Endothelial cell (in vitro differentiated cells): Measurements from ENCODE around the gene ELAVL1. TPM values are rescaled to one million over a fixed set of nuclear protein-coding genes. Genes with fewer than 3 reads are reported as not detected.
"Not testable (repeated sequence)": the region's sequence is repeated elsewhere in the genome, so short reads cannot be mapped to it uniquely, and the experiment has no call there.

Experiments used
- DNase-seq: peaks from one replicate; pipeline ENCODE4 v3.0.0; 2021; ENCODE audit warnings: low spot score
- H3K27ac Mint-ChIP-seq: one replicate; pipeline ENCODE4 v1.8.0; 2021; ENCODE audit warnings: mixed read lengths, inconsistent platforms; ENCODE audit not compliant: unreplicated experiment
- H3K27me3 Mint-ChIP-seq: one replicate; pipeline ENCODE4 v1.8.0; 2021; ENCODE audit warnings: mild to moderate bottlenecking, moderate library complexity, mixed read lengths, inconsistent platforms; ENCODE audit not compliant: unreplicated experiment
- H3K36me3 Mint-ChIP-seq: one replicate; pipeline ENCODE4 v1.8.0; 2021; ENCODE audit warnings: mild to moderate bottlenecking, low read depth, mixed read lengths, inconsistent platforms; ENCODE audit not compliant: unreplicated experiment
- H3K4me1 Mint-ChIP-seq: one replicate; pipeline ENCODE4 v1.8.0; 2021; ENCODE audit warnings: mild to moderate bottlenecking, mixed read lengths, inconsistent platforms; ENCODE audit not compliant: unreplicated experiment
- H3K4me3 Mint-ChIP-seq: one replicate; pipeline ENCODE4 v1.8.0; 2021; ENCODE audit warnings: mild to moderate bottlenecking, mixed read lengths, inconsistent platforms; ENCODE audit not compliant: unreplicated experiment
- H3K9me3 Mint-ChIP-seq: one replicate; pipeline ENCODE4 v1.8.0; 2021; ENCODE audit warnings: mixed read lengths, inconsistent platforms; ENCODE audit not compliant: unreplicated experiment
- total RNA-seq: library from RNA; stranded (reverse); fragmentation: NEBNext Ultra II Directional; extraction: Animal tissue kit (Norgen Biotek cat#: 25700); gene quantifications from one replicate; pipeline ENCODE4 v1.2.1, GENCODE V29; 2021; ENCODE audit not compliant: unreplicated experiment
- TF ChIP-seq, protein P1 (sequence below): fragments of 200-600 bp; sonication (generic); IDR thresholded peaks from one replicate; pipeline ENCODE4 v1.5.0; 2021; ENCODE audit warnings: antibody characterized with exemption; ENCODE audit not compliant: unreplicated experiment

ELAVL1 gene
- total RNA-seq, 1 donor from 2014 or later = 135 TPM

DNA sequence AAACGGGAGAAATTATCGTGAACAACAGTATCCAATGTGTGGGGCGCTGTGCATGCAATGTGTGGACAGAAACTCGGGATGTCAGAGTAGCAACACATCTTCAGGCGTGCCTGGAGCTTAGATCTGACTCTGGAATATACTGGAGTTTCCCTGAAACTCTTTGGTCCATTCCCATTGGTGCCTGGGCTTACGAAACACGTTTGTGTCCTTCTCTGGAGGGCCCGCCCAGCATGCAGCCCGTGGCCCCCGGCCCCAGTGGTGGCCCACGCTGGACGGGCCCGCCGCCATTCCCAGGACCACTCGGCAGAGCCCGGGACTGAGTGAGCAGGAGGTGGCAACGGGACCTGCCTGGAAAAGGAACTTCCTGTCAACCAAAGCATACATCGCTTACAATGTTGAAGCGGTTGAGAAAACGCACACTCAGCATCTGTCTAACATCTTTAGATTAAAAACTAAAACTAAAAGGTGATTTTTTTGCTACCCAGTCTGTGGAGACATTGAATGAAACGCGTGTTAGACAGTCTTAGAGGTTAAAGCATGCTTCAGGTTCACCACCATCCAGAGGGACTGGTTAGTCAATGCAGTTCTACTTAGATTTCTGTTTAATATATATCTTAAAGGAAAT is 42.7 kb downstream of the ELAVL1 start:
- Mint-ChIP-seq H3K9me3 (no peaks in the 10 kb centered on the region), H3K27ac (peak overlapping the region; percentile 26), H3K36me3 (peaks cover 34% of the 10 kb centered on the region), H3K27me3 (peaks cover 6% of the 10 kb centered on the region), H3K4me1 (peaks cover 8% of the 10 kb centered on the region), H3K4me3 (no peak overlapping the region)
- no peak for DNase-seq
- TF ChIP-seq, protein P1, sequence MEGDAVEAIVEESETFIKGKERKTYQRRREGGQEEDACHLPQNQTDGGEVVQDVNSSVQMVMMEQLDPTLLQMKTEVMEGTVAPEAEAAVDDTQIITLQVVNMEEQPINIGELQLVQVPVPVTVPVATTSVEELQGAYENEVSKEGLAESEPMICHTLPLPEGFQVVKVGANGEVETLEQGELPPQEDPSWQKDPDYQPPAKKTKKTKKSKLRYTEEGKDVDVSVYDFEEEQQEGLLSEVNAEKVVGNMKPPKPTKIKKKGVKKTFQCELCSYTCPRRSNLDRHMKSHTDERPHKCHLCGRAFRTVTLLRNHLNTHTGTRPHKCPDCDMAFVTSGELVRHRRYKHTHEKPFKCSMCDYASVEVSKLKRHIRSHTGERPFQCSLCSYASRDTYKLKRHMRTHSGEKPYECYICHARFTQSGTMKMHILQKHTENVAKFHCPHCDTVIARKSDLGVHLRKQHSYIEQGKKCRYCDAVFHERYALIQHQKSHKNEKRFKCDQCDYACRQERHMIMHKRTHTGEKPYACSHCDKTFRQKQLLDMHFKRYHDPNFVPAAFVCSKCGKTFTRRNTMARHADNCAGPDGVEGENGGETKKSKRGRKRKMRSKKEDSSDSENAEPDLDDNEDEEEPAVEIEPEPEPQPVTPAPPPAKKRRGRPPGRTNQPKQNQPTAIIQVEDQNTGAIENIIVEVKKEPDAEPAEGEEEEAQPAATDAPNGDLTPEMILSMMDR = no peak

DNA sequence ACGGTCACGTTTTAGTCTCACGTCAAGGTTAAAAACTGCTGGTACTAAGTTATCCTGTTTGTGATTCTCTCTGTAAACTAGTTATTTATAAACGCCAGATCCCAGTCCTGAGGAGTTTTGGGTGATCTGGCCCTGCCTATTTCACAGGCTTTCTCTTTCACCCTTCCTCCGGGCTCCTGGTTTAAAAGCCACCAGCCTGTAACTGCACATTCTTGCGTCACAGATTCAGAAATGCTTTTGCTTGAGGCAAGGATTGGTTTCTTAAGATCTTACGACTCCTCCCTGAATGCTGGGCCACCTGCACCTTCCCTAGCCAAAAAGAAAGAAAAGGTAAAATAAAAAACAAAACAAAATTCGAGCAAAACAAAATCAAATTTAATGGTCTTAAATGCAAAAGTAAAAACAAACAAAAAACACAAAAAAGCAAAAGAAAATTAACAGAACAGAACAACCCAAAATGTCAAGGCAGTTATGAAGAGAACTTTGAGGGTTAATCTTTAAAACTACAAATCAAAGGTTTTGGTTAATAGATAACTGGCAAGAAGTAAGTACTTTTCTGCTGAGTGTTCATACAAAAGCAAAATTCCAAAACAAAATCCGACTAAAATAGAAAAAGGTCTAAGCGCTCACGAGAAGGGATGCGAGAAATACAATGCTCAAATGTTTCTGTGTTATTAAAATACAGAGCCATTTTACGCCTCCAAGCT is 43.4 kb downstream of the ELAVL1 start:
- Mint-ChIP-seq H3K4me3 (no peak overlapping the region), H3K27me3 (peaks cover 6% of the 10 kb centered on the region), H3K4me1 (peaks cover 8% of the 10 kb centered on the region), H3K9me3 (no peaks in the 10 kb centered on the region), H3K27ac (peak overlapping the region; percentile 26), H3K36me3 (peaks cover 27% of the 10 kb centered on the region)
- TF ChIP-seq, protein P1 = no peak
- DNase-seq = no peak

DNA sequence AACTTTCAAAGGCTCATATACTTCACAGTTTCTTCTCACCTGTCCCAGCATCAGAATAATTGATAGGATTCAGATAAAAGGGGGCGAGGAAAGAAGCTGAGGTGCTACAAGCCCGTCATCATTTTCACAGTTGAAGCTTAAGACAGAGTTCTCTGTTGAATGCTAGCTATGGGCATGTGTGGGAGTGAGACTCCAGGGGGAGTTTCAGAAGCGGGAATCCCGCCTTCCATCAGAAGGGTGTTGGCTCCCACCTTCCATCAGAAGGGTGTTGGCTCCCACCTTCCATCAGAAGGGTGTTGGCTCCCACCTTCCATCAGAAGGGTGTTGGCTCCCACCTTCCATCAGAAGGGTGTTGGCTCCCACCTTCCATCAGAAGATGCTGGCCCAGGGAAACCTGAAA is 44.4 kb downstream of the ELAVL1 start:
- DNase-seq, H3K27ac Mint-ChIP-seq, H3K9me3 Mint-ChIP-seq, H3K27me3 Mint-ChIP-seq, H3K4me3 Mint-ChIP-seq, H3K4me1 Mint-ChIP-seq: not testable (repeated sequence)
- peaks cover 23% of the 10 kb centered on the region for H3K36me3 Mint-ChIP-seq

DNA sequence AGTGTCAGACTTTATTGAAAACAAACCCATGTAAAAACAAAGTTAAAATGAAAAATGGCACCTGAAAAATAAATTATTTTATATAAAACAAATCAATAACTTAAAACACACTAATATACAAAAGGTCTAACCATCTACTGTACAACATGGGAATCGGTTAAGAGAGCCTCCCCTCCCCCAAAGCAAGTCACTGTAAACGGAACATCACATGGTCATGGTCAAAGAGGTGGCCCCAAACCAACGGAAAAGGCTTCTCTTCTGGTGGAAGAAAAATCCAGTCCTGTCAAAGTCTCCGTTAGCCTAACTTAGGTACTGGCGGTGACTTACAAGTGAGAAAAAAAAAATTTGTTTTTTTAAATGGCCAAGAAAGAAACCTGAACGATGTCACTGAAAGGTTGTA is 46.2 kb downstream of the ELAVL1 start:
- Mint-ChIP-seq H3K27me3 (peaks cover 14% of the 10 kb centered on the region), H3K9me3 (no peaks in the 10 kb centered on the region), H3K36me3 (peaks cover 15% of the 10 kb centered on the region), H3K4me1 (no peaks in the 10 kb centered on the region), H3K27ac (no peak overlapping the region), H3K4me3 (no peak overlapping the region)
- no peak for DNase-seq
- TF ChIP-seq, protein P1 = no peak

DNA sequence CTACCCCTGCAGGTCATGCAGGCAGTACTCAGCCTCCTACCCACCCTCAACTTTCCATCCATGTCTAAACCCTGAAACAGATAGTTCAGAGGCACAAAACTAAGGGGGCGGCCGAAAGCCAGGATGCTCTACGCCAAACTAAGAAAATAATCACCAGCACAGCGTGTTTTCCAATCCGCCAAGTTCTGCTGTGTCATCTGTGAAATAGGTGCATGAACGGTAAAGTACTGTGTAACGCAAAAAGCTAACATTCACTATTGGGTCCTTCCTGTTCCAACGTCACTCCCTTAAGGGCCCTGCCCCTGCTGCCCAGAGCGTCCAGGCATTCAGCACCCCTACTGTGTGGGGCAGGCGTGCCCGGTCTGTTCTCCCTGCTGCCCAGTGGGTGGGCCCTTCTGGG is 49.7 kb downstream of the ELAVL1 start:
- TF ChIP-seq, protein P1 = no peak
- Mint-ChIP-seq H3K27me3 (peaks cover 15% of the 10 kb centered on the region), H3K27ac (no peak overlapping the region), H3K4me1 (peaks cover 3% of the 10 kb centered on the region), H3K9me3 (no peaks in the 10 kb centered on the region), H3K4me3 (no peak overlapping the region), H3K36me3 (peaks cover 4% of the 10 kb centered on the region)
- no peak for DNase-seq
